LNCAP (cell line): ENCODE data around the gene NPR1.

Source experiments
- TF ChIP-seq, protein P1 (sequence below): fragments of 450-650 bp; IDR thresholded peaks from 2 replicates; pipeline ENCODE4 v1.5.1; 2017; ENCODE audit warnings: mild to moderate bottlenecking

NPR1 gene

DNA sequence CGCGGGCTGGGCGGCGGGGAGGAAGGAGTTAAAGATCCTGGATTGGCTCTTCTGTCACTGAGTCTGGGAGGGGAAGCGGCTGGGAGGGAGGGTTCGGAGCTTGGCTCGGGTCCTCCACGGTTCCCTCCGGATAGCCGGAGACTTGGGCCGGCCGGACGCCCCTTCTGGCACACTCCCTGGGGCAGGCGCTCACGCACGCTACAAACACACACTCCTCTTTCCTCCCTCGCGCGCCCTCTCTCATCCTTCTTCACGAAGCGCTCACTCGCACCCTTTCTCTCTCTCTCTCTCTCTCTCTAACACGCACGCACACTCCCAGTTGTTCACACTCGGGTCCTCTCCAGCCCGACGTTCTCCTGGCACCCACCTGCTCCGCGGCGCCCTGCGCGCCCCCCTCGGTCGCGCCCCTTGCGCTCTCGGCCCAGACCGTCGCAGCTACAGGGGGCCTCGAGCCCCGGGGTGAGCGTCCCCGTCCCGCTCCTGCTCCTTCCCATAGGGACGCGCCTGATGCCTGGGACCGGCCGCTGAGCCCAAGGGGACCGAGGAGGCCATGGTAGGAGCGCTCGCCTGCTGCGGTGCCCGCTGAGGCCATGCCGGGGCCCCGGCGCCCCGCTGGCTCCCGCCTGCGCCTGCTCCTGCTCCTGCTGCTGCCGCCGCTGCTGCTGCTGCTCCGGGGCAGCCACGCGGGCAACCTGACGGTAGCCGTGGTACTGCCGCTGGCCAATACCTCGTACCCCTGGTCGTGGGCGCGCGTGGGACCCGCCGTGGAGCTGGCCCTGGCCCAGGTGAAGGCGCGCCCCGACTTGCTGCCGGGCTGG lies at the start of gene NPR1:
Gene NPR1 (plus strand): TSS at position 170 of the 818 bp plus-strand sequence. CDS start 421 bp downstream, at position 591.
- TF ChIP-seq, protein P1, sequence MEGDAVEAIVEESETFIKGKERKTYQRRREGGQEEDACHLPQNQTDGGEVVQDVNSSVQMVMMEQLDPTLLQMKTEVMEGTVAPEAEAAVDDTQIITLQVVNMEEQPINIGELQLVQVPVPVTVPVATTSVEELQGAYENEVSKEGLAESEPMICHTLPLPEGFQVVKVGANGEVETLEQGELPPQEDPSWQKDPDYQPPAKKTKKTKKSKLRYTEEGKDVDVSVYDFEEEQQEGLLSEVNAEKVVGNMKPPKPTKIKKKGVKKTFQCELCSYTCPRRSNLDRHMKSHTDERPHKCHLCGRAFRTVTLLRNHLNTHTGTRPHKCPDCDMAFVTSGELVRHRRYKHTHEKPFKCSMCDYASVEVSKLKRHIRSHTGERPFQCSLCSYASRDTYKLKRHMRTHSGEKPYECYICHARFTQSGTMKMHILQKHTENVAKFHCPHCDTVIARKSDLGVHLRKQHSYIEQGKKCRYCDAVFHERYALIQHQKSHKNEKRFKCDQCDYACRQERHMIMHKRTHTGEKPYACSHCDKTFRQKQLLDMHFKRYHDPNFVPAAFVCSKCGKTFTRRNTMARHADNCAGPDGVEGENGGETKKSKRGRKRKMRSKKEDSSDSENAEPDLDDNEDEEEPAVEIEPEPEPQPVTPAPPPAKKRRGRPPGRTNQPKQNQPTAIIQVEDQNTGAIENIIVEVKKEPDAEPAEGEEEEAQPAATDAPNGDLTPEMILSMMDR: no peak

DNA sequence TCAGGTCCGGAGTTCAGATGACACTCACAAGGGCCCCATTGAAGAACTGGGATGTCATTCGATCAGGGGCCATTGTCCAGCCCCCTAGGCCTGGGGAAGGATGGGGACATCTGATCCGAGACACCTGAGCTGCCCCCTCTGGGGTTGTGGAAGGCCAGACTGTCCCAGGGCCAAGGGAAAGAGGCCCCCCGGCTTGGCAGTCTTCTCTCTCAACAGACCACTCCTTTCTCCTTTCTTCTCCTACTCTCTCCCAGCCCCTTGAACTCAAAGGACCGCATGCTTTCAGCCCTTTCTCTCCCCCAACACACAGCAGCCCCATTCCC lies 49.2 kb upstream of the NPR1 start:
- TF ChIP-seq, protein P1: no peak

DNA sequence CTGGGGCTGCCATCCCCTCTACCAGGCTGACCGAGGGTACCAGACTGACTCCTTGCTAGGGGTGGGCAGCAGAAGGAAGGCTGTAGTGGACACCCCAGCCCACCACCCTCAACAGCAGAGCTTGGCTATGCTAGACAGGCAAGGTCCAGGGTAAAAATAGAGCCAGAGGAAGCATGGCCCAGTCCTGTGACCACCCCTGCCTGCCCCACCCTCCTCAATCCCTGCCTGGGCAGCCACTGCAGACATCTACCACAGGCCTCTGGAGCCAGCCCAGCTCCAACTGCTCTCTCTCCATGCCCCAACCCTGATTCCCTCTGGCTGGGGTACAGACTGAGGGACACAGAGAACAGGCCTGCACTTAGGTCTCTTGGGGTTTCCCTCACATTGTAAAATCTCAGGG lies 48.5 kb upstream of the NPR1 start:
- TF ChIP-seq, protein P1: no peak

DNA sequence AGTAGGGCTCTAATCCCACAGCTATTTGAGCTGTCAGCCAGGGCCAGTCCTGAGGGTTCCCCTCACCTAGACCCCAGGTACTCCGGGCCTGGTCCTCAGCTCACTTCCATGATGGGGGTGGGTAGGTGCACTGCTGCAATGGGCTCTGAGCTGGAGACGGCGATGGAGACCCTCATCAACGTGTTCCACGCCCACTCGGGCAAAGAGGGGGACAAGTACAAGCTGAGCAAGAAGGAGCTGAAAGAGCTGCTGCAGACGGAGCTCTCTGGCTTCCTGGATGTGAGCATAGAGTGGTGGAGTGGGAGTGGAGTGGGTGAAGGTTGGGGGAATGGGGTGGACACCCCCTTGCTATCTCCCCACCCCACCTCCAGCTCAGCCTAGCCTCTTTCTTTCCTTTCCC lies 48.1 kb upstream of the NPR1 start:
- TF ChIP-seq, protein P1: no peak

DNA sequence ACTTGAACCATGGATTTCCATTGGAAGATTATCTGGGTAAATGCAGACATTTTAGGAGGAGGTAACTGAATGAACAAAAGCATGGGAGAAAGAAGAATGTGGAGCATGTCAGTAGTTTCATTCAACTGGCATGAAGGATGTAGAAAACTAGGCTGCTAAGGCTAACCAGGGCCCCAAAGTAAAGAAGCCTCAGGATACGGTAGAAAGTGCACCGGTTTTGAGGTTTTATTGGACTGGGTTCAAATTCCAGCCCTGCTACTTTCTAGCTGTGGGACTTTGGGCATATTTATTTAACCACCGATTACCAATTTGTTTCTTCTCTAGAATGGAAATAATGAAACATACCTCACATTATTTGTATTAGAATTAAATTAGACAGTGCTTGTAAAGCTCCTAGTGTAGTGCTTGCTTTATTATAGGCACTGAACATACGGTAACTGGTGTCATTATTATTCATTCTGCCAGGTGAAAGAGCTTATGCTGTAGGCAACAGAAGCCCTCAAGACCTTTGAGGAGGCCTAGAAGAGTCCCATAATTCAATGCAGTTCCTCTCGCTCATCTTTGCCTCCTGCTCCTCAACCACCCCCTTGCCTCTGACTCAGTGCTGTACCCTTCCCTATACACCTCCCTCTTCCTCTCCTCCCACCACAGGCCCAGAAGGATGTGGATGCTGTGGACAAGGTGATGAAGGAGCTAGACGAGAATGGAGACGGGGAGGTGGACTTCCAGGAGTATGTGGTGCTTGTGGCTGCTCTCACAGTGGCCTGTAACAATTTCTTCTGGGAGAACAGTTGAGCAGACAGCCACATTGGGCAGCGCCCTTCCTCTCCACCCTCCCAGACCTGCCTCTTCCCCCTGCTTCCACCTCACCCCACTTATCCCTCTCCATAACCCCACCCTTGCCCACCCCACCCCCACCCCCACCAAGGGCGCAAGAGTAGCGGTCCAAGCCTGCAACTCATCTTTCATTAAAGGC lies 47.2 kb upstream of the NPR1 start:
- TF ChIP-seq, protein P1: no peak

DNA sequence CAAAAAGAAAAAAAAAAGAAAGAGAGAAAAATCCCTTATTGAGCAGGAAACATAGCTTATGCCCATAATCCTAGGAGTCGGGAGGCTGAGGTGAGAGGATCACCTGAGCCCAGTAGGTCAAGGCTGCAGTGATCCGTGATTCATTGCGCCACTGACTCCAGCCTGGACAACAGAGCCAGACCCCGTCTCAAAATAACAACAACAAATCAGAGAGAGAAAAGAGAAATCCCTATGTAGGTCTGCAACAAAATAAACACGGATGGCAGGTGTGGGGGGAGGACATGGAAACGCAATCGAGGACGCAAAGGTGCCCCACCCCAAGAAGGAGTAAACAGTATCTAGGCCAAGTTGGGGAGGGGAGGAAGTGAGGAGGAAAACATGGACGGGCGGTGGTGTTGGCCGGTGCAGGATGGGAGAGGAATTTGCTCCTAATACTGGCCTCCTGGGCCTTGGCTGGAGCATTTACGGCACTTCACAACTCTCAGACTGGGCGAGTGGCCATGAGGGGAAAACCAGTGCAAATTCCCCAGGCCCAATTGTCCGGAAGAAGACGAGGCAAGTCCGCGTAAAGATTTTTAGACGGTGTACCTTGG lies 45.2 kb upstream of the NPR1 start:
- TF ChIP-seq, protein P1: no peak
